ENCODE data around the gene NR2E3.

Gene NR2E3

DNA sequence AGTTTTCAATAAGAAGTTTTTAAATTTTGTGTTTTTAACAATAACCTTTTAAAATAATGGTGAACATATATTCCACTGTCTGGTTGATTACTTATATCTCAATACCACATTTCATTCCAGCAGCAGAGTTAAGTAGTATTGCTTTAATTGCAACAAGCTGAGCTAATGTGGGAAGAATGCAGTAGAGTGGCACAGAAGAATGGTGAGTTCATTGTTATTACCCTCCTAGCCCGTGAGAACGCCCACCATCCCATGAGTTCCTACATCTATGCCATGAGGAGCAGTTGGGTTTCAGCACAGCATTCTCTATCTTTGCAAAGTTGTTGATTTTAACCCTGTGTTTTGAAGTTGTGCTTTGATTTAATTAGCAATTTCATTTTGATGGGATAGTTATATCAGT lies 17.8 kb upstream of the NR2E3 start:
- DNase-seq, result no peak

GRCh38 chr15:71798641-71799040 lies 11.7 kb upstream of the NR2E3 start:
- DNase-seq, result no peak

DNA sequence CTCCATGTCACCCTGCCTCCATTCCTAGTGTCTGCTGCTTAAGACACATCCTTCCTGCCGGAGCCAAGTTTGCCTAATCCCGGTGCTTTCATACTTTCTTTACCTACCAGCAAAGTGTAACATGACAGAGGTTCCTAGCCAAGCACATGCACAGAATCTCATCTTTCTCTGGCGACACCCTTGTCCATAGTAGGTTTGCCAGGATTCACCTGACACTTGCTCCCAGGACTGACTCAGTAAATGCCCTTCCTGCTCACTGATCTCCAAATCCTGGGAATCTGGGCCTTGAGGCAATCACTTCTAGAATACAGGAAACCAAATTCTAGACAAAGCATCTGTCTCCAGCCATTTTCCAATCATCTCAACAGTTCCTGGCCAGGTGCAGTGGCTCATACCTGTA lies 10.2 kb upstream of the NR2E3 start:
- DNase-seq, result no peak

DNA sequence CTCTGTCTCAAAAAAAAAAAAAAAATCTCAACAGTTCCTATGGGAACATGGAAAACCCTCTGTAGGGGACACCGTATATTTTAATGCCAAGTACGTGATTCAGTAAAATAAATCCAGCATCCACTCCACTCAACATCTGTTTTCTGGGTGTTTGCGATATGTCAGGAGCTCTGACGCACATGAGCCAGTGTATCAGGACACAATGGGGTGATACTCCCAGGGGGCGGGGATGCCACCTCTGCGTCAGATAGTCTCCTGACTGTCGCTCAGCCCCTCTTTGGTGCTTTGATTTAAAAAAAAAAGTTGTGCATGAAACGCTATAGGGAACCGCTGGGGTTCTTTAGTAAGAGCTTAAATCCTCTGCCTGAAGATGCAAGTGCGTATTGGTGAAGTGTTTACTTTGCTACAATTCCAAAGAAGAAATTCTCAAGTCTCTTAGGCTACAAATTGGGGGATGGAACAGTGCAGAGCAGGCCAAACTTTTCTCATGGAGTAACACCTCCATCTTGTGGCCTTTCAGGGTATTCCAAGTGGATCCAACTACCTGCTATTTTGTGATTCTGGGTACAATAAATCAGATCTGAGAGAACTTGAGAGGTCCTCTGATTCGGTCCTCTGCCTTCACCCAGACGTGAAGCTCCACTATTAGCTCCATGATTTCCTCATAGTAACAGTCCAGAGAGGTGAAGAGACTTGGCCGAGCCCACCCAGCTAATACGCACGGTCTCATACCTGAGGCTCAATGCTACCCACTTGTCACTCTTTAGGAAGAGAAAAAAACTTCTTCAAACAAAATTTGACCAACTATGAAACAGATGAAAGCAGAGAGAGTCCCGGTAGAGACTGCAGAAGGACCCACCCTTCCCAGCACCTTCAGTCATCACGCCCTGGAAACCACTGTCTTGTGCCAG lies 9.3 kb upstream of the NR2E3 start:
- no peak for DNase-seq

DNA sequence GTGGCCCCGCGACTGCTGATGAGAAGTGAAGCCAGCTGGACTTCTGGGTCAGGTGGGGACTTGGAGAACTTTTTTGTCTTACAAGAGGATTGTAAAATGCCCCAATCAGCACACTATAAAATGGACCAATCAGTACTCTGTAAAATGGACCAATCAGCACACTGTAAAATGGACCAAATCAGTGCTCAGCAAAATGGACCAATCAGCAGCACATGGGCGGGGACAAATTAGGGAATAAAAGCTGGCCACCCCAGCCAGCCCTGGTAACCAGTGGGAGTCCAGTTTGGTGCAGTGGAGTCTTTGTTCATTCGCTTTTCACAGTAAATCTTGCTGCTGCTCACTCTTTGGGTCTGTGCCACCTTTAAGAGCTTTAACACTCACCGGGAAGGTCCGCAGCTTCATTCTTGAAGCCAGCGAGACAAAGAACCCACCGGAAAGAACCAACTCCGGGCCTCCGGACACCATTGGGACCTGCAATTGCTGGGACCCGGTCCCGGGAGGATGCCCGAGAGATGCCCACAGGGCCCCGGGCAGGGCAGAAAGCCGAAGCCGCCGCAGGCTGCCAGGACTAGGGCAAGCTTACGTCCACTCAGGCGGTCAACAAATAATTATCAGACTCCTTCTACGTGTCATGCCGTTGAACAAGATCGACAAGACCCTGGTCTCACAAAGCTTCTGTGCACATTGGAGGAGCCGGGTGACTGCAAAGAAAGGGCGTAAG lies 8.3 kb upstream of the NR2E3 start:
- no peak for DNase-seq

GRCh38 chr15:71802770-71803169 lies 7.6 kb upstream of the NR2E3 start:
- DNase-seq, result no peak

GRCh38 chr15:71804226-71804625 lies 6.1 kb upstream of the NR2E3 start:
- no peak for DNase-seq

GRCh38 chr15:71804695-71805470 lies 5.5 kb upstream of the NR2E3 start:
- no peak for DNase-seq

GRCh38 chr15:71806452-71806931 lies 3.9 kb upstream of the NR2E3 start:
- no peak for DNase-seq

DNA sequence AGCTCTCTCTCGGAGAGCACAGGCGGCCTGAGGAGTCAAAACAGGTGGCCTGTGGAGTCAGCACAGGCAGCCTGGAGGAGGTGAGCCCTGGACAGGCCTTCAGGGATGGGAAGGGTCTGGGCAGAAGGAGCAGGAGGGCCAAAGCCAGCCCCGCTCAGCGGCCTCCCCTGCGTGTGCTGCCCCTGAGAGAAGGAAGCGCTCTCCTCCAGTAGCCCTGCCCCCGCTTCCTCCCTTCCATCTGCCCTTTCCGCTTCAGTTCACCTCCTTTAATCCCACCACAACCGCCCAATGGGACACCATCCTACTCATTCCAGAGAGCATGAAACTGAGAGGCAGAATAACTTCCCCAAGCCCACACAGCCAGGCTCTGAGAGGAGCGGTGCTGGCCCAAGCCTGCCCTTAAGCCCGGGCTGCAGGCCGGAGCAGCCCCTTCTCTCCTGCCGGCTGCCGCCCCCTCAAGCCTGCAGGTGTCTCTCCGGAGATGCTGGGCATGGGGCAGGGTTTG lies 3.2 kb upstream of the NR2E3 start:
- DNase-seq, result no peak

DNA sequence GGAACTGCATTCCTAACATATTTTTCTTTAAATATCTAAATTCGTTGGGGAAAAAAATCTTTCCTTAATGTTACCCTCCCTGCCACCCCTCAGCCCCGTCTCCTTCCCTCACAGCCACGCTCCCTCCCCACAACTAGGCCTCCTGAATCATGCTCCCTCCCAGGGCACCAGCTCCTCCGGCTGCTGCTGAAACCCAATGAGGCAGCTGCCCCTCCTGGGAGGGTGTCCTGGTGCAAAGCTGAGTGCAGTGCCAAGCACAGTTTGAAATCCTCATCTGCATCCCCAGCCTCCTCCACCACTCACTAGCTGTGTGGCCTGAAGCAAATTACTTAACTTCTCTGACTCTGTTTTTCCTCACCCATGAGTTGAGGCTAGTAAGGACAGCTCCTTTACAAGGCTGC lies 2.7 kb upstream of the NR2E3 start:
- no peak for DNase-seq

GRCh38 chr15:71808311-71809020 lies 1.9 kb upstream of the NR2E3 start:
- DNase-seq, result no peak

GRCh38 chr15:71809346-71809745 lies 1.0 kb upstream of the NR2E3 start:
- DNase-seq, result no peak

- no peak for DNase-seq
Observed at GRCh38 chr15:71811036-71811736, 832 bp downstream of the NR2E3 start.

DNA sequence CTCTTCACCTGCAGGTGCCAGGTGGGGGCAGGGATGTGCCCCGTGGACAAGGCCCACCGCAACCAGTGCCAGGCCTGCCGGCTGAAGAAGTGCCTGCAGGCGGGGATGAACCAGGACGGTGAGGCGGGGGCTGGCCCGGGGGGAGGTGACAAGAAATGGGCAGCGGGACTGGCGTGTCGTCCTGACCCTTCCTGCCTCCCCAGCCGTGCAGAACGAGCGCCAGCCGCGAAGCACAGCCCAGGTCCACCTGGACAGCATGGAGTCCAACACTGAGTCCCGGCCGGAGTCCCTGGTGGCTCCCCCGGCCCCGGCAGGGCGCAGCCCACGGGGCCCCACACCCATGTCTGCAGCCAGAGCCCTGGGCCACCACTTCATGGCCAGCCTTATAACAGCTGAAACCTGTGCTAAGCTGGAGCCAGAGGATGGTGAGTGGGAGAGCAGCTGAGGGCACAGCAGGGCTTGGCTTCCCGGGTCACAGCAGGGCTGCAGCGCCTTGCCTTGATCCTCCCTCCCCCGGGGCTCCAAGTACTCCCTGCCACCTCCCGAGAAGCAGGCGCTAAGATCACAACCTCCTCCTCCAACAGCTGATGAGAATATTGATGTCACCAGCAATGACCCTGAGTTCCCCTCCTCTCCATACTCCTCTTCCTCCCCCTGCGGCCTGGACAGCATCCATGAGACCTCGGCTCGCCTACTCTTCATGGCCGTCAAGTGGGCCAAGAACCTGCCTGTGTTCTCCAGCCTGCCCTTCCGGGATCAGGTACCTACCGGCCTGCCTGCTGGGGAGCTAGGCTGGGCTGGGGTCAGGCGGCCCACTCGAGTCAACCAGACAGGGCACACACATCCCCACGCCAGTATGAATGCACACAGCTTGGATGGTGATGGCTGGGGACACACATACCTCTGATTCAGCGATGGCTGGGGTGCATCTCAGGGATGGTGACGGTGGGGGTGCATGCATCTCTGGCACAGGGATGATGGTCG lies 1.7 kb downstream of the NR2E3 start:
- DNase-seq, result no peak

- no peak for DNase-seq
Observed at GRCh38 chr15:71812966-71813722, 2.8 kb downstream of the NR2E3 start.

GRCh38 chr15:71813723-71814470 lies 3.5 kb downstream of the NR2E3 start:
- no peak for DNase-seq

DNA sequence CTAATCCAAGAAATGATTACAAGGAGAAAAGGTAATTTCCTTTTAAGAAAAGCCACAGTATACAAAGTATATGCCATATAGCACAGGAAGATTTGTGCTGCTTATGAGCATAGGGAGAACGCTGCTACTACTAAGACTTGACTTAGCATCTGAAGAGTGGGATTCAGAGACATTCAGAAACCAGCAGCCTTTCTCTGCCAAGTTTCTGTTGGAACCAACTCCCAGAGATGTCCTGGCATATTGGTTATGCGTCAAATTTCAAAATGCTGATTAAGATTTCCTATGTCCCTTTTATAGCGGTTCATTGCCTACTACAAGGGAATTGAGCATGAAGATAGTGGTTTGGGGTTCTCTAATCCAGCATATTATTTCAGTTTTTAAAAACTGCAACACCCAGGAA lies 4.9 kb downstream of the NR2E3 start:
- DNase-seq, result no peak

GRCh38 chr15:71817351-71817750 lies 7.0 kb downstream of the NR2E3 start:
- no peak for DNase-seq
